Coronary artery (tissue), 2 donors: ENCODE results near the gene CALHM2.

ENCODE experiments used
- DNase-seq: peaks from one replicate; pipeline ENCODE4 v3.0.0-alpha.2; 2017; ENCODE audit warnings: low spot score
- H3K27ac ChIP-seq, 2 donors: fragments of 200-600 bp; sonication (generic); one replicate each; pipeline ENCODE4 v1.5.1; 2016 to 2019
- H3K4me3 ChIP-seq: fragments of 200-600 bp; sonication (generic); 2 replicates; pipeline ENCODE4 v1.5.1; 2016; ENCODE audit warnings: mild to moderate bottlenecking, moderate library complexity
- TF ChIP-seq, protein P1 (sequence below): fragments of 200-600 bp; sonication (generic); IDR thresholded peaks from one replicate; pipeline ENCODE4 v1.5.1; 2019; ENCODE audit warnings: antibody characterized with exemption

The CALHM2 gene

DNA sequence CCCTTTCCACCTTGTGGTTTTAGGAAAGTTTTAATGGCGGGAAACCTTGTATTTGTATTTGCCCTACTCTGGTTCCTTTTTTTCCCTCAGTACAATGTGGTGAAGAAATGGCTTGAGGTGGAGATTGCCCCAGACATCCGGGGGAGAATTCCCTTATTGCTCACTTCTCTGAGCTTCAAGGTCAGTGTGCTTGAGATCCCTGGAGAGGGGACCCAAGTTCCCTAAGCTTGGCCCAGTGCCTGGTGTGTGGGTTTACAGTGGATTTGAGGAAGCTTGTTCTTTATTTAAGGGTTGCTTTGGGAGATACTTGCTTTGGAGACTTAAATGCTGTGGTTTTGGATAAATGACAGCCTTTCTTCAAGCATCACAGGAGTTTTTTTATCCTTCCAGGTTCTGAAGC, 18.3 kb downstream of the CALHM2 start:
- Histone ChIP-seq H3K27ac (no peak overlapping the region), H3K4me3 (no peak overlapping the region)
- DNase-seq = no peak
- TF ChIP-seq, protein P1, sequence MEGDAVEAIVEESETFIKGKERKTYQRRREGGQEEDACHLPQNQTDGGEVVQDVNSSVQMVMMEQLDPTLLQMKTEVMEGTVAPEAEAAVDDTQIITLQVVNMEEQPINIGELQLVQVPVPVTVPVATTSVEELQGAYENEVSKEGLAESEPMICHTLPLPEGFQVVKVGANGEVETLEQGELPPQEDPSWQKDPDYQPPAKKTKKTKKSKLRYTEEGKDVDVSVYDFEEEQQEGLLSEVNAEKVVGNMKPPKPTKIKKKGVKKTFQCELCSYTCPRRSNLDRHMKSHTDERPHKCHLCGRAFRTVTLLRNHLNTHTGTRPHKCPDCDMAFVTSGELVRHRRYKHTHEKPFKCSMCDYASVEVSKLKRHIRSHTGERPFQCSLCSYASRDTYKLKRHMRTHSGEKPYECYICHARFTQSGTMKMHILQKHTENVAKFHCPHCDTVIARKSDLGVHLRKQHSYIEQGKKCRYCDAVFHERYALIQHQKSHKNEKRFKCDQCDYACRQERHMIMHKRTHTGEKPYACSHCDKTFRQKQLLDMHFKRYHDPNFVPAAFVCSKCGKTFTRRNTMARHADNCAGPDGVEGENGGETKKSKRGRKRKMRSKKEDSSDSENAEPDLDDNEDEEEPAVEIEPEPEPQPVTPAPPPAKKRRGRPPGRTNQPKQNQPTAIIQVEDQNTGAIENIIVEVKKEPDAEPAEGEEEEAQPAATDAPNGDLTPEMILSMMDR = no peak

DNA sequence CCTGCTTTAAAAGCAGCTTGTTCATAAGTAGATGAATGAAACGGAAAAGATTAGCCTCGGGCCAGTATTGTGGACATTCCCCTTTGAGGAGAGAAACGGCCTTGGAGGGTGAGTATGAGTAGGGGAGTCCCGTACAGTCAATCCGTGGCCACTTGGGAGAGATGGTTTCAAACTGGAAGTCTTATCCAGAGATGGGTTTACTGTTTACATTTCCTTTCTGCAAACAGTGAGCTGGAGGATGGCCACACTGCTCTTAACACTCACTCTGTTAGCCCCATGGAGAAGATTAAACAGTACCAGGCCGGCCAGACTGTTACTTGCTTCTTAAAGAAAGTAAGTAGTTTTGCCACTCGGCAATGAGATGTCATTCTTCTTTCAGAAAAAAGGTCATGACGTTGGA, 20.3 kb downstream of the CALHM2 start:
- Histone ChIP-seq H3K27ac (no peak overlapping the region), H3K4me3 (no peak overlapping the region)
- TF ChIP-seq, protein P1 = no peak
- no peak for DNase-seq

DNA sequence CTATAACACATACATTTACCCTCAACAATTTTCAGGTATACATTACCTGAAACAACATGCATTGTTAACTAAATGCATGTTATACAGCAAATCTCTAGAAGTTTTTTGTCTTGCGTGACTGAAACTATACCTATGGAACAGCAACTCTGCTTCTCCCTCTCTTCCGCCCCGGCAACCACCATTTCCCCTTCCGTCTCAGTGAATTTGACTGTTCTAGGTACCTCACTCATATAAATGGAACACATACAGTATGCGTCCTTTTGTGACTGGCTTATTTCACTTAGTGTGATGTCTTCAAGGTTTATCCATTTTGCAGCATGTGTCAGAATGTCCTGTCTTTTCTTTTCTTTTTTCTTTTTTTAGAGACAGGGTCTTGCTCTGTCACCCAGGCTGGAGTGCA, 22.5 kb downstream of the CALHM2 start:
- DNase-seq = no peak
- TF ChIP-seq, protein P1 = no peak
- Histone ChIP-seq H3K27ac (no peak overlapping the region), H3K4me3 (no peak overlapping the region)

DNA sequence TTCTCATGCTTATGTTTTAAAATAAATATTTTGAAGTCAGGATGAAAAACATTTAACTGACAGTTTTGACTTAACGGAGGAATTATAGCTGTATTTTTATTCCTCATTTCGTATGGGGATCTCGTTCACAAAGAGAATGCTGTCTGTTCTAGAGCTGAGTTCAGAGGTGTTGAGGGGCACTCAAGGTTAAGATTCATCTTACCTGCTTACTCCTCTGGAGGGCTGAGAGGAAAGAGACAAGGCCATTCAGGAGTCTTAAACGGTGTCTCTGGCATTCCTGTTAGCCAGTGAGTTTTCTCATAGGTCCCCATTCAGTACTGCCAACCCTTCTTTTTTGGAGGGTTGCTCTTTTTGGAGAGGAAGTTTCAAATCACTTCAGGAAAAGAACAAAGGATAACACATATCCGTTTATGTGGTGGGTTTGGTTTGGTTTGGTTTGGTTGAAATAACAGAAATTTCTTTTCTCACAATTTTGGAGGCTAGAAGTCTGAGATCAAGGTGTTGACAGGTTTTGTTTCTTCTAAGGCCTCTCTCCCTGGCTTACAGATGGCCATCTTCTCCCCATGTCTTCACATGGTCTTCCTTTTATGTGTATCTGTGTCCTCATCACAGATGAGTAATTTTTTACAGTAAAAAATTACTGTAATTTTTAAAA, 23.1 kb downstream of the CALHM2 start:
- no peak for DNase-seq
- TF ChIP-seq, protein P1 = no peak
- Histone ChIP-seq H3K27ac (no peak overlapping the region), H3K4me3 (no peak overlapping the region)

DNA sequence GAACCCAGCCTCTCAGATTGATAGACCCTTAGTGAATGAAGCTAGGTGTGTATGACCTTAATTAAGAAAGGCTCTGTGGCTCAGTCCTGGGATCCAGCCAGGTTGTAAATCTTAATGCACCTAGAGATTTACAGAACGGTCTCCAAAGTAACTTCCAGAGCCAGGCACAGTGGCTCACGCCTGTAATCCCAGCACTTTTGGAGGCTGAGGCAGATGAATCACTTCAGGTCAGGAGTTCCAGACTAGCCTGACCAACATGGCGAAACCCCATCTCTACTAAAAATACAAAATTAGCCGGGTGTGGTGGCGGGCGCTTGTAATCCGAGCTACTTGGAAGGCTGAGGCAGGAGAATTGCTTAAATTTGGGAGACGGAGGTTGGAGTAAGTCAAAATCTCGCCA, 24.3 kb downstream of the CALHM2 start:
- H3K4me3 ChIP-seq = no peak overlapping the region
- TF ChIP-seq, protein P1 = no peak
- no peak overlapping the region for H3K27ac ChIP-seq
- DNase-seq = no peak

DNA sequence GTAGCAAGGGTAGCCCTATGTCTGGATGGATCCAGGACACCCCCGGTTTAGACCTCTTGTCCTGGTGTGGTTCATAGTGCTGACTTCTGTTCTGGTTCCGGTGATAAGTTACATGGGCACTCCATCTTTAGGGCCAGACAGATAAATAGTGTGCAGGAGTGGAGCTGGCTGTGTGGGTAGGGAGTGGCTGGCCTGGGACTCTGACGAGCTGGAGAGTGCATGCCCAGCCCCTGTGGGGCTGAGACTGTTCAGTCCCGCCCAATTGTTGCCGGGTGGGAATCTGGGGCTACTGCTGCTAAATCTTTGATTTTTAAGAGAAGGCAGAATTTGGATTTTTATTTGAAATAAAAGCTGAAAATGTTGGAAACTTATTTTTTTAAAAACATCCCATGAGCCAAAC, 28.4 kb downstream of the CALHM2 start:
- no peak overlapping the region for H3K27ac ChIP-seq
- no peak for DNase-seq
- TF ChIP-seq, protein P1 = no peak
- H3K4me3 ChIP-seq = no peak overlapping the region

DNA sequence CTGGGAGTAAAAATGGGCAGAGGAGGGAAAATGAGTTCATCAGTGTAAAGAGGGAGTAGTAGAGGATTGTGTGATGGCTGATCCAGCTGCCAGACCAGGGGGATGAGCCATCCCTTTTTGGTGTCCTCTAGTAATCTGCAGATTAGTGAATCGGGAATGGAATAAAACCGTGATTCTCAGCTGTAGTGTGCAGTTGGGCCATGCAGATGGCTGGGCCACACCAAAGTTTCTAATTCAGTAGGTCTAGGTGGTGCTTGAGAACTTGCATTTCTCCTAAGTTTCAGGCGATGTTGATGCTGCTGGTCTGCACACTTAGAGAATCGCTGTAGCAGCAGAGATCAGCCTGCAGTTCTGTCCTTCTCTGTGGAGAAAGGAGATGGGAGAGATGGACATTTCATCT, 33.1 kb downstream of the CALHM2 start:
- Histone ChIP-seq H3K4me3 (no peak overlapping the region), H3K27ac (no peak overlapping the region)
- TF ChIP-seq, protein P1 = no peak
- no peak for DNase-seq
